Hematopoietic multipotent progenitor cell treated with erythropoietin and hydrocortisone succinate and interleukin-3 and kit ligand, for 4 days (in vitro differentiated cells): ENCODE data around the gene RAB15.

Source experiments
- DNase-seq: peaks from one replicate; pipeline ENCODE4 v3.0.0-alpha.2; 2015

RAB15 gene

GRCh38 chr14:64971943-64972791 is at the start of gene RAB15:
Gene RAB15 (minus strand): TSS chr14:64972336. CDS start chr14:64972076, 260 bp downstream.
- DNase-seq = peak; percentile 54

DNA sequence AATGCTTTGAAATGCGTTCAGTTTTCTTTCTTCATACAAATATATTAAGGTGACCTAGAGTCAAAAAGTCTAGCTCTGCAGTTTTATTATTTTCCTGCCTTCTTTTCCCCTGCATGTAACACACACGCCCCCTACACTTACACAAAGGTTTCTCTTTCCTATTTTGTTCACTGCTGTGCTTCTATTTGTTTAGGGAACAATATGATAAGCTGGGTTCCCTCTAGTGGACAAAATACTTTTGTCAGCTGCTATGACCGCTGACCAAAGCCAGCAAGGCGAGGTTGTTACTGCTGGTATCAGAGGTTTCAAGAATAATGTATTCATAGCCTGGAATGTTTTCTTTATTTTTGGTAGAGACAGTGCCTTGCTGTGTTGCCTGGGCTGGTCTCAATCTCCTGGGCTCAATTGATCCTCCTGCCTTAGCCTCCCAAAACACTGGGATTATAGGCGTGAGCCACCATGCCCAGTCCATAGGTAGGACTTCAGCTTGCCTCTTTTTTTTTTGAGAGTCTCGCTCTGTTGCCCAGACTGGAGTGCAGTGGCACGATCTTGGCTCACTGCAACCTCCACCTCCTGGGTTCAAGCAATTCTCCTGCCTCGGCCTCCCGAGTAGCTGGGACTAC is 47.9 kb upstream of the RAB15 start:
- peak; percentile 93 for DNase-seq

- no peak for DNase-seq
Measured at GRCh38 chr14:65016471-65016870, 44.3 kb upstream of the RAB15 start.

- DNase-seq = no peak
Measured at GRCh38 chr14:65015391-65015790, 43.3 kb upstream of the RAB15 start.

DNA sequence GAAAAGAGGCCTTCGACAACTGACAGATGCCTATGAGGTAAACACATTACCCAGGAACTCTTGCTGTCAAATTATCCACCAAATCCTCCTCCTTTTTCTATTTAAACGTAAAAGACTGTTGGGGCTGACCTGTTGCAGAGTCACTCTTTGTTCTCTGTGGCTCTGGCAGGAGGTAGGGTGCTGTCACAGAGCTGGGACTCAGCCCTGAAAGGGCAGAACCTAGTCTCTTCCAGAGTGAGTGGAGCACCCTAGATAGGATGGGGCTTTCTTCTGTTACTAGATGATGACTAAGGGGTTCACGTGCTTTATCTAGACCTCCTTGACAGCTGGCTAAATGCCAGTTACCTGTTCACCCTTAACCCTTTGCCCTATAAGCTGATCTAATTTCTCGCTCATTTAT is 40.2 kb upstream of the RAB15 start:
- no peak for DNase-seq

- no peak for DNase-seq
Measured at GRCh38 chr14:65011538-65011937, 39.4 kb upstream of the RAB15 start.

DNA sequence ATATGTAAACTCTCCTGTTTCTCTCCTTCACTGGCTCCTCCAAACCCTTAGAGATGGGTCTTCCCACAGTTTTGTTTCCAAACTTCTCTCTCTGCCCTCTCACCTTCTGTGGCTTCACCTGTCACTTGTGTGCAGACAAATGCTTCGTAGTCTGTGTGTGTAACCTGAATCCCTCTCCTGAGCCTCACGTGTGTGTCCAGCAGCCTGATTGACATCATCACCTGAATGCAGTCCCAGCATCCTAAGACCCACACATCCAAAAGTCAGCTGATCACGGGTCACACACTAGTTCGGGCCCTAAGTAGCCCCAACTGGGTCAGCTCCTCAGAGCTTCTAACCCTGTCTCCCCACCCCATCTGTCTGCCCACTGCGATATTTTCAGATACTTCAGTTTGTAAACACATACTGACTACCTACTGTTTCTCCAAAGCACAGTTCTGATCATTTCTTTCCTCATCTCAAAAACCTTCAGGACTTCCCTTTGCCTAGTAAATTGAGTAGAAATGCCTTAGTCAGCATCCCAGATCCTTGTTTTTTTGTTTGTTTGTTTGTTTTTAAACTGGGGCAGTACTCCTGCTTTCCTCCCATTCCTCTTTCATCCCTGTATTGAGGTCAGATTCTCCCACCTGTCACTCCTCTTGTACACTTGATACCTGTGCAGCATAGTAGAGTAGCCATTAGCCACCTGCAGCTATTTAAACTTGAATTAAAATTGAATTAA is 38.2 kb upstream of the RAB15 start:
- no peak for DNase-seq

- no peak for DNase-seq
Measured at GRCh38 chr14:65007202-65007601, 35.1 kb upstream of the RAB15 start.

GRCh38 chr14:65006261-65006721 is 34.2 kb upstream of the RAB15 start:
- no peak for DNase-seq

DNA sequence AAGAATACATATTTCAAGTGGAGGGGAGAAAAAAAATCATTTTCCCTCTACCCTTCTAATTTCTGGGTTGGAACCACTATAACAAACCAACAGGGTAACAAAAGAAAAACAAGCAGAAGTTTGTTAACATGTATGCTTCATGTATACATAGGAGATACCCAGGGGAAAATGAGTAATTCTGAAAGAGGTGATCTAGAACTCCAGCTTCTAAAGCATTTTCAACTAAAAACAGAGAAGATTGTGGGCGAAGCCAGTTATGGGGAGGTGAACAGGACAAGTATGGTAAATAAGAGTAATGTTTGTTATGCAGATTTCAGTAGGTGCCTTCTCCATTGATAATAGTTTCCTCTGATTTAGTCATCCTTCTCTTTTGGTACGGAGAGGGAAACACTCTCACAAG is 31.3 kb upstream of the RAB15 start:
- DNase-seq = no peak

- DNase-seq = no peak
Measured at GRCh38 chr14:65002586-65003210, 30.6 kb upstream of the RAB15 start.

GRCh38 chr14:65001723-65002122 is 29.6 kb upstream of the RAB15 start:
- no peak for DNase-seq

GRCh38 chr14:65000898-65001591 is 28.9 kb upstream of the RAB15 start:
- no peak for DNase-seq

DNA sequence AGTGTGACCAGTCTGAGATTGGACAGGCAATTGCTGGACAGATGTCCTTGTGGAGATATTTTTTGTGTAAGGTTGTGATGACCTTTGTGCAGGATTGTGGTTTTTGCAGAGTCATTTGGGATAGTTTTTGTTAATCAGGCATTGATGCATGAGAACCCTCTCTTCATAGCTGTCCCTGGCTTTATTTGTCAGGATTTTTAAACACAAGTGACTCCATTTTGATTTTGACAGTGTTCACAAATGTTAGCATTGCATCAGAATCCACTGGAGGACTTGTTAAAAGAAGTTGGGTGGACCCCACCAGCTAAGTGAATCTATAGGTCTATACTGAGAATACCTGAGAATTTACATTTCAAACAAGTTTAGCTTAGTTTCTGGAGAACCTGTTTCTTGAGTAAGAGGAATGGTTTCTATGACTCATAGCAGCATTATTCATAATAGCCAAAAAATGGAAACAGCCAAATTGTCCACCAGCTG is 26.4 kb upstream of the RAB15 start:
- no peak for DNase-seq

- no peak for DNase-seq
Measured at GRCh38 chr14:64997108-64997794, 25.1 kb upstream of the RAB15 start.

GRCh38 chr14:64995291-64995690 is 23.2 kb upstream of the RAB15 start:
- no peak for DNase-seq

- no peak for DNase-seq
Measured at GRCh38 chr14:64994540-64994939, 22.4 kb upstream of the RAB15 start.

GRCh38 chr14:64993266-64993930 is 21.3 kb upstream of the RAB15 start:
- peak; percentile 74 for DNase-seq

DNA sequence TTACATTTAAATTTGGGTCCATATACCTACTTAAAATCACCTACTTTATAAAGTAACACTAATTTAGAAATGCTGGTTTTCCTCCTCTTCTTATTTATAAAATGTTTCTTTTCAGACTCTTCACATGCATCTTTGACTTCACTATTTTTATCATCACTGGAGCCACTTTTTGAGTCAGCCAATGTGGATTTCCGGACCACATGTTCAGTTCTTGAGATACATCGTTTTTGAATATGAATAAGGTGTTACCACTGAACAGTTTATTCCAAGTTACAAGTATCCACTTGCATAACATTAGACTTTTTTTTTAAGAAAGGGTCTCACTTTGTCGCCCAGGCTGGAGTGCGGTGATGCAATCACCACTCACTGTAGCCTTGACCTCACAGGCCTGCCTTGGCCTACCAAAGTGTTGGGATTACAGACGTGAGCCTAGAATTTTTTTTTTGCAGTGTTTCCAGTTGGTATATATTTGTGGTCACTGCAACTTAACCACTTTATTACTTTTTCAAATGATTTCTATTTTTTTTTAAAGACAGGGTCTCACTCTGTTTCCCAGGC is 20.3 kb upstream of the RAB15 start:
- no peak for DNase-seq

GRCh38 chr14:64990939-64991338 is 18.8 kb upstream of the RAB15 start:
- DNase-seq = no peak

GRCh38 chr14:64990296-64990695 is 18.2 kb upstream of the RAB15 start:
- peak; percentile 64 for DNase-seq
